GM21576 (cell line): Measurements from ENCODE around the gene ARHGAP10.

ENCODE experiments used
- ATAC-seq: cut with Tn5 transposase; IDR thresholded peaks from one replicate; pipeline ENCODE4 v1.9.1; 2021; ENCODE audit warnings: mild to moderate bottlenecking, moderate library complexity; ENCODE audit not compliant: unreplicated experiment

ARHGAP10 gene

DNA sequence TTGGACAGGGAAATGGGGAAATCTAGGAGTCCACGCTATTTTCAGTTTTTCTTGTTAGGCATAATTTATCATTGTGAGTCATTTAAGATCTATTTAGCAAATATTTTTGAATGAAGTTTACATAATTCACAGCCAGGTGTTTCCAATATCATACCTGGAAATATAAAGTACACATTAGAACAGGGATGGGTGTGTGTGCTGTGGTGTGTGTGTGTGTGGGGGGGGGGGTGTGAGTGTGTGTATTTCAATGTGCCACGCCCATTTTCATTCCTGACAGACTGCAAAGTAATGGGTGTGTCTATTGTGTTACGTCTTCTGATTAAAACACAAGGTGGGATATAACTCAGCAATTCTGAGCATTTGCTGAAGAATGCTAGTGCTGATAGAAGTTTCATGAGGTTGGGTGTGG lies 33.2 kb downstream of the ARHGAP10 start:
- ATAC-seq = no peak

GRCh38 chr4:147768113-147768512 lies 36.2 kb downstream of the ARHGAP10 start:
- ATAC-seq = no peak

GRCh38 chr4:147769386-147769785 lies 37.5 kb downstream of the ARHGAP10 start:
- no peak for ATAC-seq

DNA sequence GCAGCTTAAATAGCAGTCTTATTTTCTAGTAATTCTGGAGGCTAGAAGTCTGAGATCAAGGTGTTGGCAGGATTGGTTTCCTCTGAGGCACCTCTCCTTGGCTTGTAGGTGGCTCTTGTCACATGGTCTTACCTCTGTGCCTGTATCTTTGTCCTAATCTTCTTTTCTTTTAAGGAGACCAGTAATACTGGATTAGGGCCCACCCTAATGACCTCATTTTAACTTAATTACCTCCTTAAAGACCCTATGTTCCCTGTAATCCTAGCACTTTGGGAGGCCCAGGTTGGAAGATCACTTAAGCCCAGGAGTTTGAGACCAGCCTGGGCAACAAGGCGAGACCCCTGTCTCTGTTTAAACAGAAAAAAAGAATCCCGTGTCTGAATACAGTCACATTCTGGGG lies 38.9 kb downstream of the ARHGAP10 start:
- no peak for ATAC-seq

- no peak for ATAC-seq
Measured at GRCh38 chr4:147772056-147772455, 40.2 kb downstream of the ARHGAP10 start.

- ATAC-seq = no peak
Measured at GRCh38 chr4:147772459-147772969, 40.6 kb downstream of the ARHGAP10 start.

DNA sequence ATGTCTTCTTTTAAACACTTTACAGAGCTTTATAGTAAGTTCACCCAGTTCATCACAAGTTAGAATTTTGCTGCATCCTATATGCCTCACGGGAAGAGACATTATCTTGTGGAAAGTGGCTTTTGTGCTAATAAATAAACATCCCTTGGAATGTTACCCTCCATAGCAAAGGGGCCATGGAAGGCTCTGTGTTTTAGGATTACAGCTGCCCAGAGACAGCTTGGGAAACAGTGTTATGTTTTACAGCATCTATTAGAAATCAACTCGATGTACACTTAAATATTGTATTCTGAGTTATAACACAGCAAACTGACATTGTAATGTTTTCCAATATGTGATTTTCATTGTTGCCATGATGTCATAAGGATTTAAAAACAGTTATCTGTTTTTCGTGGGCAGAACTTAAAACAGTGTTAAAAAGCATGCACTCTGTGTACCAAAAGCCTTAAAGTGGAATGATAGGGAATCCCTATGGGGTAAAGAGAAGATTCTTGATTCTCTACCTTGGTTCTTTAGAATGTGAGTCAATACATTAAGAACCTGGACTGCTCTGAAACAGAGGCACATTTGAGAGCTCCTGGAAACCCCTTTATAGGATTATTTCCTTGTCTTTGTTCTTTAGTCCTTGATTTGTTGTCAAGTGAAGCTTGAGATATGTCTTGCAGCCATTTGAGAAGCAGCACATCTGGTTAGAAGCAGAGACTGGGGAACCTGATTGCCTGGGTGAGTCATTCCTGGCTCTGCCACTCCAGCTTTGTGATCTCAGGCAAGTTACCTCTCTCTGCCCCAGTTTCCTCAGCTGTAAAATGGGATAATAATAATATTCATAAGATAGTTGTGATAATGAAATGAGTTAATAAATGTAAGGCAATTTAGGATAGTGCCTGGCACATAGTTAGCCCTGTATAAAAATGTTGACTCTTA lies 41.6 kb downstream of the ARHGAP10 start:
- ATAC-seq = no peak

DNA sequence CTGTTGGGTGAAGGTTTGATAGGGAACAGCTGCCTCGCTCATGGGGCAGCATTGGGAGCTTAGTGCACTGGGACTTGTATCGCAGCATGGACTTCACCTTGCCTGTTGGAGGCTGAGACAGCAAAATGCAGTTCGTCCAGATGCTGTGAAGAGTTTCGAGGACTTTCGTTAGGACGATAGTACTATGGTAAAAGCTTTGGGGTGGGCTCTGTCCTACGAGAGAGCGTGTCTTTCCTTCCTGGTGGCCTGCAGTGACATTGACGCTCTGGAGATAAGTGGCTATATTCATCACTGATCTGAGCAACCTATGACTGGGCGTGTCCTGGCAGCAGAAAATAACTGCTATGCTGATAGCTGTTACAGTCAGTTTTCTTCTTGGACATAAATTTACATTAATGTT lies 44.8 kb downstream of the ARHGAP10 start:
- no peak for ATAC-seq

DNA sequence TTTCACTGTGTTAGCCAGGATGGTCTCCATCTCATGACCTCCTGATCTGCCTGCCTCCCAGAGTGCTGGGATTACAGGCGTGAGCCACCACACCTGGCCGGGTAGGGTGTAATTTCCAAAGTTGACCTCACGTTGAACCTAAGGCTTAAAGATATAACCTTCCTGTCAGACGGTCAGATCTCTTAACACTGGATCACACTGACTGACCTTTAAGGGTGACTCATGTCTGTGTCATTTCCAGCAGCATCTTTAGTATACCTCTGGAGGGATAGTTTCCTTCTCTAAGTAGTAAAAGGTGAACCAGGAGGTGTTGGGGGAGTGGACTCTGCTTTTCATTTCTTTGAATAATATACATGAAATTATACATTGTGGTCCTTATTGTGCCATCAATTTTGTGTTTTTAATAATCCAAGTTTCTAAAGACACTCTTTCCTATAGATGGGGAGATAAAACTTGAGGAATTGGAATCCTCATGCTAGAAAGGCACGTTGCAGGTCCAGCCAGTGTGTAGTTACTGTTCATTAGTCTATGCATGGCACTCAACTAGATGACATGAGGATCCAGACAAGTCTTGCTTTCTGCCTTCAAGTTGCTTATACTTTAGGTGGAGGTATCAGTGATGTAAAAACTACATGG lies 45.7 kb downstream of the ARHGAP10 start:
- ATAC-seq = no peak

DNA sequence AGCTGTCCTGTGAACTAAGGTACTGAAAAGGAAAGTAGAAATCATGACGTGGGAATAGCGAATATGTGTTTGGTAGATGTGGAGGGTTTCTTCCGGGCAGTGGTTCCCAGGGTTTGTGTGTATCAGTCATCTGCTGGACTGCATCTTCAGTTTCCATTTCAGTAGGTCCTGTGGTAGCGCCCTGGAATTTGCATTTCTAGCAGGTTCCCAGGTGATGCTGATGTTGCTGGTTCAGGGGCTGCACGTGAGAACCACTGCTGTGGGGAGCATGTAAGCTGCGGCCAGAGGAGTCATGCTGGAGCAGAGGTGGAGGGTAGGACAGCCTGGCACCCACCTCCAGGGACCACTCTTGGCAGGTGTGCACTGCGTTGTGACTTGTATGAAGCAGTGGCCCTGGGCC lies 47.1 kb downstream of the ARHGAP10 start:
- peak; percentile 45 for ATAC-seq

DNA sequence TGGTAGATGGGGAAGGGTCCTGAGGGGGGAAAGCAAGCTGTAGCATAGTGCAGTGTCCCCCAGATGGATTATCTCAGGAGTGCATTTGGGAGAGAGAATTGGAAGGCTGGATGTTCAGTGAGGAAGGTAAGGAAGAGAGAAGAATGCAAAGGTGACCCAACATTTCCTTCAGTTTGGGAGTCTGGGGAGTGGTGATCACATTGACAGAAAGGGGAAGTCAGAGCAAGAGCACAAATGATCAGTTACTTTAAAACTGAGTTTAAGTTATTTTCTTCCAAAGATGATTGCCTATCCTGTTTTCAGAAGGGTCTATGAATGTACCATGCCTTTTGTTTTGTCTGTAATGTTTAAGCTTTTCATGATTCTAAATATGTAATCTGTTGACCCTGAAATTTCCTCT lies 47.6 kb downstream of the ARHGAP10 start:
- ATAC-seq = no peak

GRCh38 chr4:147780137-147780777 lies 48.4 kb downstream of the ARHGAP10 start:
- ATAC-seq = peak; percentile 59

DNA sequence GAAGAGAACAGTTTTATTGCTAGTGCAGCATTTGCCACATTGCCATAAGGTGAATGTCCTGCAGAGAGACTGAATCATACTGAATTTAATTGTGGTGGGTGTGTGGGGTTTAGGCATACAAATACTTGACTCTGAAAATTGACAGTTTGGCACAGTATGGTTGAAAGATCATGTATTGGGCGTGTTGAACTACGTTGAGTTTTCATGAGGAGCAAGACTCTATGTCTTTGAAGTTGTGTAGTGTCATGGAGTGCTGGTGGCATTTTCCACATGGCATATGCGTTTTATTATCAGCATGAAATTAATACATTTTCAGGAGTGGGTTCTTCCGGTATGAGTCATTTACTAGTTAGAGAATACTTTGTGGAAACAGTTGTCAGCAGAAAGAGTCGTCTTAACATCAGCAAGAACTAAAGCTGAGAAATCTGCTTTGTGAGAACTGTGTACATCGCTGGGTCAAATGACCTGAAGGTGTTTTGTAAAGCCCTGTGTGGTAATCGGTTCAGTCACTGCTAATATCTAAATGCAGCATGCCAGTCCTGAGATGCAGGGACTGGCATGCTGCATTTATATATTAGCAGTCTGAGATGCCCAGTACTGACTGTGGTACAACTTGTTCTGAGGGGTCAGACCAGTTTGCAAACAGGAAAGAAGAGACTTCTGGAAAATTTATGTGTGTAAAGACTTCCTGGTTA lies 50.3 kb downstream of the ARHGAP10 start:
- ATAC-seq = no peak

DNA sequence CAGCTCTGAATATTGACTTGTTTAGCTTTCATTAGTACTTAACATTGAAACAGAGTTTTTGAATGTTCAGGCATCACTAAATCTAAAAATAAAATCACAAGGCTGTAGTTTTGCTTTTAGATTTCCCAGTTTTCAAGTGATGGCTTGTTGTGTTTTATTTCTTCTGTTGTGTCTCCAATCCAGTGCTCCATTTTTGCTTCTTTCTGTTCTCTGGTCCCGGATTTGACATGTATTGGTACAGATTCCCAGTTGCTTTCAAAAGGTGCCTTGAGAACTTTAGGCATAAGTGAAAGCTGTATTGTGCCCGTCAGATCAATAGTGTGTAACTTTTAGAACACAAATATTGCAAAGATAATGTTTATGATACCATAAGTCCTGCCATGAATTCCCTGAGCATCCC lies 53.2 kb downstream of the ARHGAP10 start:
- no peak for ATAC-seq

GRCh38 chr4:147786031-147786430 lies 54.1 kb downstream of the ARHGAP10 start:
- peak; percentile 81 for ATAC-seq

DNA sequence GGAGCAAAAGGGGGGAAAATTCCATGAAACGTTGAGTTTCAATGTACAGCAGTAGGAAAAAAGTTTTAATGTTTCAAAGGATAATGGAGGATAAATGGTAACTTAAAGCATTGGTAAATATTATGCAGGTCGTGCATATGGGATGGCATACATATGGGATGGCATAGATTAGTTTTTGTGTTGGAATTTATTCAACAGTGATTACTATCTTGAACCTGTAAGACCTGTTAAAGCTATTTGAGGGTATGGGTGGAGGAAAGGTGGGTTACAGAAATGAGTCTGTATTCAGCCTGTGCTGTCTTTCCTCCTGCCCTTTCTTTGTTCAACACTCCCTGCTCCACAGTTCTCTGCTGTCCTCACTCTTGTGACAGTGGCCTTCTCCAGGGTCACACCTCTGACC lies 54.6 kb downstream of the ARHGAP10 start:
- no peak for ATAC-seq

GRCh38 chr4:147787204-147787603 lies 55.3 kb downstream of the ARHGAP10 start:
- no peak for ATAC-seq

- ATAC-seq = no peak
Measured at GRCh38 chr4:147788791-147789190, 56.9 kb downstream of the ARHGAP10 start.

GRCh38 chr4:147789596-147789995 lies 57.7 kb downstream of the ARHGAP10 start:
- no peak for ATAC-seq

DNA sequence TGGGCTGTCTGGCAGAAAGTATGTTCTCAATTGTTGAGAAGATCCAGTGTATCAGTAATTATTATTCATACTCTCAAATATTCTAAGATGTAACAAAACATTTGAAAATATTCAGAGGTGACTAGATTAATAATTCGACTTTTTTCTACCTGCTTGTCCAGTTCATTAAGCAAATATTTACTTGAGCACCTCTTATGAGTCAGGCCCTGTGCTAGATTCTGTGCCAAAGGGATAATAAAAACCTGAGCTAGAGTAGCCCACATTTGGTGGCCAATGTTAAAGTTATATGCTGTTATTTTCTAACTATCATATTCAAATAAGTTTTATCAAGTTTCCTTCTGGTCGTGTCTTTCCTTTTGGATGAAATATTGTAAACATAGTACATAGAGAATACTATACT lies 58.5 kb downstream of the ARHGAP10 start:
- no peak for ATAC-seq

DNA sequence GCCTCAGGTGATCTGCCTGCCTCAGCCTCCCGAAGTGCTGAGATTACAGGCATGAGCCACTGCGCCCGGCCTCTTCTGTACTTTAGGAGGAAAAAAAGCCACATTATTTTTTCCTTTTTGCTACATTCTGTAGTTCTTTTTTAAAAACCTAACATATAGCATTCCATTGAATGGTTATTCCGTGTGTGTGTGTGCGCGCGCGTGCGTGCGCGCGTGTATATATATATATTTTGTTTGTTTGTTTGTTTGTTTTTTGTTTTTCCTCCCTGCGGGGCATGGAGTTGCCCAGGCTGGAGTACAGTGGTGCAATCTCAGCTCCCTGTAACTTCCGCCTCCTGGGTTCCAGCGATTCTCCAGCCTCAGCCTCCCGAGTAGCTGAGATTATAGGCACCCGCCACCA lies 59.5 kb downstream of the ARHGAP10 start:
- no peak for ATAC-seq
